Thyroid gland (tissue), 4 donors: Measurements from ENCODE around the gene TGFB1I1. TPM values are rescaled to one million over a fixed set of nuclear protein-coding genes. Genes with fewer than 3 reads are reported as not detected.
A peak's percentile ranks its signal among the peaks of the same experiment; 100 is the strongest.
"Not testable (repeated sequence)": the region's sequence is repeated elsewhere in the genome, so short reads cannot be mapped to it uniquely, and the experiment has no call there.

ENCODE experiments used
- DNase-seq, 2 donors: peaks; one replicate each; pipeline ENCODE4 v3.0.0-alpha.2; 2019
- H3K27ac ChIP-seq, 3 donors: fragments of 200-600 bp; sonication (generic); 1 replicate in 2 of 3; 2 replicates in 1 of 3; pipeline ENCODE4 v1.5.1; 2016 to 2019; ENCODE audit warnings: mild to moderate bottlenecking in 1 of 3, moderate library complexity in 1 of 3
- H3K27me3 ChIP-seq: fragments of 200-600 bp; sonication (generic); one replicate; pipeline ENCODE4 v1.5.1; 2019
- H3K36me3 ChIP-seq, 2 donors: fragments of 200-600 bp; sonication (generic); one replicate each; pipeline ENCODE4 v1.5.1; 2016 to 2019
- H3K4me1 ChIP-seq, 2 donors: fragments of 200-600 bp; sonication (generic); one replicate each; pipeline ENCODE4 v1.5.1; 2017 to 2019
- H3K4me3 ChIP-seq, 3 donors: fragments of 200-600 bp; sonication (generic); replicated peaks in 1 of 3; 1 replicate in 2 of 3; 2 replicates in 1 of 3; pipeline ENCODE4 v1.5.1; 2016; ENCODE audit warnings: mild to moderate bottlenecking in 1 of 3
- H3K9me3 ChIP-seq: fragments of 200-600 bp; sonication (generic); one replicate; pipeline ENCODE4 v1.5.1; 2017
- POLR2A ChIP-seq, 2 donors: fragments of 450-650 bp; IDR thresholded peaks; one replicate each; pipeline ENCODE4 v1.6.1; 2017; ENCODE audit warnings: antibody characterized with exemption in 2 of 2, mild to moderate bottlenecking in 2 of 2, moderate library complexity in 1 of 2
- WGBS, 2 donors: methylation state at CpG; one replicate each; pipeline ENCODE4 v1.1.5; 2017; 5-methylcytosine and 5-hydroxymethylcytosine counted together
- intact Hi-C: fragments of 100-400 bp; cut with DNase I; formaldehyde crosslinking; loops from one replicate; pipeline ENCODE4 v1.15.1; 2023
- total RNA-seq, 4 donors: library from RNA; depleted of rRNA; stranded (reverse); fragments of >200 nt; gene quantifications; one replicate each; pipeline ENCODE4 v1.2.3, GENCODE V29; 2016
- TF ChIP-seq, protein P1 (sequence below), 6 experiments: fragments of 200-600 bp in 3 of 6; fragments of 450-650 bp in 3 of 6; sonication (generic) in 3 of 6; IDR thresholded peaks; one replicate each; pipeline ENCODE4 v1.5.1; 2016 to 2019; ENCODE audit warnings: antibody characterized with exemption in 6 of 6, mild to moderate bottlenecking in 2 of 6, inconsistent platforms in 1 of 6, moderate library complexity in 1 of 6

The TGFB1I1 gene
- total RNA-seq, 4 donors from 2014 or later: 11.0 to 23.5 (median 20.0) TPM

DNA sequence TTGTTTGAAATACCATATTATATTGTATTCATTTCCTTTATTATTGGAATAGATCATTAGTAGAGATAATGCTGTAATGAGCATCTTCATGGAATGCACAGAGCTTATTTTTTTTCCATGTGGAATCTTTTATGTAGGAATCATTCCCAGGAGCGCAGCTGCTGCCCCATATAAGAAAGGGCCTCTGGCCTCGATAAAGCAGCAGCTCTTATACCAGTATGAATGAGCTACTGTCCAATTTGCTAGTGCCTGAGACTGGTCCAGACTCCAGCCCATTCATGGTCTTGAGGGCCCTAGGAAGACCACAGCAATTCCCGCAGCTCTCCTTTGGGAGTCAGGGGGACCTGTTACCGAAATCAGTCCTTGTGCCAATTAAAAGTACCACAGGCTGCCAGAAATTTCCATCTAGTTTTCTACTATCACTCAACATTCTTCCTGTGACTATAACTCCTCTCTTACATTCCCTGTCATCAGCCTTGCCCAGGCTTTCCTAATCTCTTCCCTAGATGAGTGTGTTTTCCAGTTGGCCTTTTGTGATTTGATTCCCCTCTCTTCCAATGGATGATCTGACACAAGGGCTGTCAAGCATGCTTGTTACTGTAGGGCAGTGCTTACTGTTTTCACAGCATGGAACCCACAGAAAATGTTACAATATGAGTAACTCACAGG lies 31.3 kb upstream of the TGFB1I1 start:
- TF ChIP-seq POLR2A (IDR thresholded peaks at IDR 0.05): no peak
- TF ChIP-seq, protein P1, sequence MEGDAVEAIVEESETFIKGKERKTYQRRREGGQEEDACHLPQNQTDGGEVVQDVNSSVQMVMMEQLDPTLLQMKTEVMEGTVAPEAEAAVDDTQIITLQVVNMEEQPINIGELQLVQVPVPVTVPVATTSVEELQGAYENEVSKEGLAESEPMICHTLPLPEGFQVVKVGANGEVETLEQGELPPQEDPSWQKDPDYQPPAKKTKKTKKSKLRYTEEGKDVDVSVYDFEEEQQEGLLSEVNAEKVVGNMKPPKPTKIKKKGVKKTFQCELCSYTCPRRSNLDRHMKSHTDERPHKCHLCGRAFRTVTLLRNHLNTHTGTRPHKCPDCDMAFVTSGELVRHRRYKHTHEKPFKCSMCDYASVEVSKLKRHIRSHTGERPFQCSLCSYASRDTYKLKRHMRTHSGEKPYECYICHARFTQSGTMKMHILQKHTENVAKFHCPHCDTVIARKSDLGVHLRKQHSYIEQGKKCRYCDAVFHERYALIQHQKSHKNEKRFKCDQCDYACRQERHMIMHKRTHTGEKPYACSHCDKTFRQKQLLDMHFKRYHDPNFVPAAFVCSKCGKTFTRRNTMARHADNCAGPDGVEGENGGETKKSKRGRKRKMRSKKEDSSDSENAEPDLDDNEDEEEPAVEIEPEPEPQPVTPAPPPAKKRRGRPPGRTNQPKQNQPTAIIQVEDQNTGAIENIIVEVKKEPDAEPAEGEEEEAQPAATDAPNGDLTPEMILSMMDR (IDR thresholded peaks at IDR 0.05): no peak
- WGBS, 2 donors: 72 to 77% methylated on average over 4 of the region's 4 CpGs
- Histone ChIP-seq H3K4me1 (peaks cover 0 to 7% of the 10 kb centered on the region in 2 donors), H3K27ac (no peak overlapping the region), H3K4me3 (no peak overlapping the region), H3K36me3 (no peaks in the 10 kb centered on the region), H3K9me3 (no peaks in the 10 kb centered on the region), H3K27me3 (no peaks in the 10 kb centered on the region)
- intact Hi-C loops: no loop called here
- no peak for DNase-seq

DNA sequence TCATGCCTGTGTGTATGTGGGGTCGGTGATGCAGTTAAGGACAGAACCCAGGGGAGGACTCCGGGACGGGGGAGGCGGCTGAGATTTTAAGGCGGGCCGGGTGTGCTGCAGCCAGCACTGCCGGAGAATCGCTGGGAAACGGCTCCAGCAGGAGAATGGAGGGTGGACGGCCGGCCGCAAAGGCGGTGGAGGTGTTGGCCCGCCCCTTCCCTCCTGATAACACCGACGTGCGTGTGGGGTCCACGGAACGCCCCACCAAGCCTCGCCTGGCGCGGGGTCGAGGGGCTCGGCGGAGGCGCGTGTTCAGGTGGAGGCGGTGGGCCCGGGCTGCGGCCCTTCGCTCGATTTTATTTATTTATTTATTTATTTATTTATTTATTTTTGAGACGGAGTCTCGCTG lies 30.0 kb upstream of the TGFB1I1 start:
- WGBS, 2 donors: 65 to 83% methylated on average over 34 of the region's 34 CpGs
- Histone ChIP-seq H3K4me1 (peaks cover 0 to 7% of the 10 kb centered on the region in 2 donors), H3K4me3 (peak overlapping the region in 1 of 3 donors; percentile 69)

DNA sequence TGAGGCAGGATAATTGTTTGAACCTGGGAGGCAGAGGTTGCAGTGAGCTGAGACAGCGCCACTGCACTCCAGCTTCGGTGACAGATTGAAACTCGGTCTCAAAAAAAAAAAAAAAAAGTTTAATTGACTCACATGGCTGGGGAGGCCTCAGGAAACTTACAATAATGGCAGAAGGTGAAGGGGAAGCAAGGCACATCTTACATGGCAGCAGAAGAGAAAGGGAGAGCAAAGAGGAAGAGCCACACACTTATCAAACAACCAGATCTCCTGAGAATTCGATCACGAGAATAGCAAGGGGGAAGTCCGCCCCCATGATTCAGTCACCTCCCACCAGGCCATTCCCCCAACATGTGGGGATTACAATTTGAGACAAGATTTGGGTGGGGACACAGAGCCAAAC lies 26.0 kb upstream of the TGFB1I1 start:
- WGBS, 2 donors: 75 to 88% methylated on average over 6 of the region's 6 CpGs
- DNase-seq, intact Hi-C loops, H3K4me3 ChIP-seq, H3K27ac ChIP-seq, H3K36me3 ChIP-seq, H3K27me3 ChIP-seq, H3K9me3 ChIP-seq, H3K4me1 ChIP-seq: not testable (repeated sequence)

More for the DNA sequence above, 30.0 kb upstream of the TGFB1I1 start:
- intact Hi-C loops: loop anchor here (2.0 kb wide), 1 partner anchor 457 kb away; the partner anchor contains the start of gene HSD3B7
- no peaks in the 10 kb centered on the region for H3K9me3 ChIP-seq
- no peaks in the 10 kb centered on the region for H3K27me3 ChIP-seq
- H3K36me3 ChIP-seq: no peaks in the 10 kb centered on the region
- H3K27ac ChIP-seq: no peak overlapping the region
- no peak for DNase-seq
- TF ChIP-seq POLR2A (IDR thresholded peaks at IDR 0.05): no peak
- TF ChIP-seq, protein P1 (IDR thresholded peaks at IDR 0.05): no peak

DNA sequence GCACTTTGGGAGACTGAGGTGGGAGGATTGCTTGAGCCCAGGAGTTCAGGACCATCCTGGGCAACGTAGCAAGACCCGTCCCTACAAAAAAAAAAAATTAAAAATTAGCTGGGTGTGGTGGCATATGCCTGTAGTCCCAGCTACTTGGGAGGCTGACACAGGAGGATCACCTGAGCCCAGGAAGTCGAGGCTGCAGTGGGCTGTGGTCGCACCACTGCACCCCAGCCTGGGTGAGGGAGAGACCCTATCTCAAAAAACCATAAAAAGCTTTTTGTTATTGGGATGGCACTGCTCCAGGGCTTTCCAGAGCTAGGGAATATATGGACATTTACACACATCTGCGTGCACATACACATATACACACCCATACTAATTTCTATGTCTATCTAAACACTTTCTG lies 20.8 kb upstream of the TGFB1I1 start:
- intact Hi-C loops: no loop called here
- no peaks in the 10 kb centered on the region for H3K36me3 ChIP-seq
- TF ChIP-seq, protein P1 (IDR thresholded peaks at IDR 0.05): no peak
- no peak overlapping the region for H3K4me3 ChIP-seq
- peaks cover 32 to 44% of the 10 kb centered on the region in 2 donors for H3K4me1 ChIP-seq
- WGBS, 2 donors: 94 to 95% methylated on average over 5 of the region's 5 CpGs
- no peak overlapping the region for H3K27ac ChIP-seq
- no peaks in the 10 kb centered on the region for H3K27me3 ChIP-seq
- no peaks in the 10 kb centered on the region for H3K9me3 ChIP-seq
- no peak for DNase-seq

DNA sequence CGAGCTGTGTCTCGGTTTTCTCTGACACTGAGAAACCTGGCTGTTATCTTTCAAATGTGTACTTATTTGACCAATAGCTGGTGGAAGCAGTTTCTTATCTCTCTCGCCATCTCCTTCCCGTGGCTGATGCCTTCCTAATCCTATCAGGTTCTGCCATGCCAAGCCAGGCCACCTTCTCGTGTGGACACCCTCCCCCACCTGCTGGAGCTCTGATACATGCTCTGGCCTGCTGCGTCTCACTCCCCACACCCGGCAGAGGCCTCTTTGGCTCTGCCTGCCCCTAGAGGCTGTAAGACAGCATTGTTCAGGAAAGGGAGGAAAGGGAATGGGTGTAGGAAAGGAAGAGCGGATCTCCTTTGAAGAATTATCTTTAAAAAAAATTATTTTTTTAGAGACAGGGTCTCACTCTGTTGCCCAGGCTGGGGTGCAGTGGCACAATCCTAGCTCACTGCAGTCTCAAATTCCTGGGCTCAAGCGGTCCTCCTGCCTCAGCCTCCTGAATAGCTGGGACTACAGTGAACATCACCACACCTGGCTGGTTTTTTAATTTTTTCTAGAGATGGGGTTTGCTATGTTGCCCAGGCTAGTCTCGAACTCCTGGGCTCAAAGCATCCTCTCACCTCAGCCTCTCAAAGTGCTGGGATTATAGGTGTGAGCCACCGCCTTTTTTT lies 20.1 kb upstream of the TGFB1I1 start:
- WGBS, 2 donors: 45 to 50% methylated on average over 11 of the region's 11 CpGs
- Histone ChIP-seq H3K4me1 (peaks cover 36 to 48% of the 10 kb centered on the region in 2 donors), H3K4me3 (no peak overlapping the region), H3K9me3 (no peaks in the 10 kb centered on the region), H3K36me3 (no peaks in the 10 kb centered on the region), H3K27me3 (no peaks in the 10 kb centered on the region), H3K27ac (peak overlapping the region in 2 of 3 donors; percentile 58 to 69)
- no peak for TF ChIP-seq POLR2A (IDR thresholded peaks at IDR 0.05)
- TF ChIP-seq, protein P1 (IDR thresholded peaks at IDR 0.05): peak in 4 of 6 experiments; percentile 29 to 58 (median 48)
- intact Hi-C loops: no loop called here
- DNase-seq: peak; percentile 72 to 74
